ENCODE measurements around the gene DPF1.
A peak's percentile ranks its signal among the peaks of the same experiment; 100 is the strongest.

DPF1 gene

GRCh38 chr19:38206928-38207327, 17.1 kb downstream of the DPF1 start:
- no peaks in the 10 kb centered on the region for H3K9me3 ChIP-seq (ENCODE audit: control insufficient read depth, insufficient read depth, low read depth, low read length)
- peaks cover 0 to 5% of the 10 kb centered on the region in 2 experiments; a peak in 1 of 3 replicates for H3K36me3 ChIP-seq (ENCODE audit: control insufficient read depth in 2 of 2, insufficient read depth in 1 of 2, low read length in 2 of 2)
- H3K4me1 ChIP-seq (ENCODE audit: control insufficient read depth, insufficient read depth, low read length): peaks cover 23% of the 10 kb centered on the region
- POLR2A ChIA-PET: no interaction called here
- no peak overlapping the region for H3K27ac ChIP-seq (ENCODE audit: extremely low read depth, low read depth, low read length)
- TF ChIP-seq ZNF423 (tag by site-specific recombination; IDR thresholded peaks at IDR 0.05) (no peak), ZBTB44 (tag by site-specific recombination; IDR thresholded peaks at IDR 0.05) (no peak), MEIS1 (CRISPR knock-in tag; IDR thresholded peaks at IDR 0.05; ENCODE audit: borderline replicate concordance) (no peak), ZNF560 (tag by site-specific recombination; IDR thresholded peaks at IDR 0.05; ENCODE audit: borderline replicate concordance) (no peak), ZNF548 (tag by site-specific recombination; IDR thresholded peaks at IDR 0.05) (no peak), ZNF214 (tag by site-specific recombination; IDR thresholded peaks at IDR 0.05; ENCODE audit: borderline replicate concordance) (no peak), ZSCAN23 (tag by site-specific recombination; IDR thresholded peaks at IDR 0.05) (no peak), ZNF121 (tag by site-specific recombination; IDR thresholded peaks at IDR 0.05) (no peak), ZNF501 (tag by site-specific recombination; IDR thresholded peaks at IDR 0.05) (no peak), ZNF707 (tag by site-specific recombination; IDR thresholded peaks at IDR 0.05) (no peak), ZNF302 (tag by site-specific recombination; IDR thresholded peaks at IDR 0.05; ENCODE audit: low read depth) (no peak), ZNF624 (tag by site-specific recombination; IDR thresholded peaks at IDR 0.05) (no peak)
- CTCF ChIA-PET: no interaction called here
- H3K4me3 ChIP-seq (ENCODE audit: low read depth, low read length): no peak overlapping the region

GRCh38 chr19:38206006-38206745, 17.8 kb downstream of the DPF1 start:
- ChIA-PET CTCF (no interaction called here), POLR2A (no interaction called here)
- peaks cover 23% of the 10 kb centered on the region for H3K4me1 ChIP-seq (ENCODE audit: control insufficient read depth, insufficient read depth, low read length)
- H3K4me3 ChIP-seq (ENCODE audit: low read depth, low read length): no peak overlapping the region
- H3K36me3 ChIP-seq (ENCODE audit: control insufficient read depth in 2 of 2, insufficient read depth in 1 of 2, low read length in 2 of 2): peaks cover 0 to 5% of the 10 kb centered on the region in 2 experiments; a peak in 1 of 3 replicates
- H3K27ac ChIP-seq (ENCODE audit: extremely low read depth, low read depth, low read length): no peak overlapping the region
- no peaks in the 10 kb centered on the region for H3K9me3 ChIP-seq (ENCODE audit: control insufficient read depth, insufficient read depth, low read depth, low read length)
- TF ChIP-seq ZNF175 (tag by site-specific recombination; IDR thresholded peaks at IDR 0.05): no peak
- TF ChIP-seq ZBTB11 (tag by site-specific recombination; conservative IDR thresholded peaks at IDR 0.05; ENCODE audit: low read depth): no peak
- TF ChIP-seq ZSCAN5A (tag by site-specific recombination; IDR thresholded peaks at IDR 0.05): no peak
- peak; percentile 41; the same call in 1 of the 2 replicates for TF ChIP-seq ZNF600 (tag by site-specific recombination; IDR thresholded peaks at IDR 0.05)
- TF ChIP-seq KLF9 (tag by site-specific recombination; IDR thresholded peaks at IDR 0.05; ENCODE audit: low read depth): no peak

Measured in HEK293 (cell line).